ENCODE results near the gene SUSD3. TPM values are rescaled to one million over a fixed set of nuclear protein-coding genes. Genes with fewer than 3 reads are reported as not detected.

The SUSD3 gene
- total RNA-seq, 1 donor from 2014 or later = 0.26 TPM

GRCh38 chr9:93030642-93031628 lies 27.6 kb upstream of the SUSD3 start:
- no peak overlapping the region for H3K4me3 ChIP-seq (ENCODE audit: low read depth, low read length)
- DNase-seq (ENCODE audit: low read depth) = no peak
- no peaks in the 10 kb centered on the region for H3K36me3 ChIP-seq (ENCODE audit: control insufficient read depth, insufficient read depth, low read length)
- H3K27me3 ChIP-seq (ENCODE audit: control insufficient read depth, insufficient read depth, low read length) = peaks cover 5% of the 10 kb centered on the region
- TF ChIP-seq CTCF (IDR thresholded peaks at IDR 0.05; ENCODE audit: insufficient read depth, low read length, severe bottlenecking) = no peak
- no peak for FAIRE-seq

- peaks cover 5% of the 10 kb centered on the region for H3K27me3 ChIP-seq (ENCODE audit: control insufficient read depth, insufficient read depth, low read length)
- DNase-seq (ENCODE audit: low read depth) (no peak), FAIRE-seq (no peak)
- TF ChIP-seq CTCF (IDR thresholded peaks at IDR 0.05; ENCODE audit: insufficient read depth, low read length, severe bottlenecking) = no peak
- H3K4me3 ChIP-seq (ENCODE audit: low read depth, low read length) = no peak overlapping the region
- H3K36me3 ChIP-seq (ENCODE audit: control insufficient read depth, insufficient read depth, low read length) = no peaks in the 10 kb centered on the region
Measured at GRCh38 chr9:93031629-93032430, 26.7 kb upstream of the SUSD3 start.

GRCh38 chr9:93032545-93032944 lies 26.0 kb upstream of the SUSD3 start:
- no peak for TF ChIP-seq CTCF (IDR thresholded peaks at IDR 0.05; ENCODE audit: insufficient read depth, low read length, severe bottlenecking)
- H3K27me3 ChIP-seq (ENCODE audit: control insufficient read depth, insufficient read depth, low read length) = peaks cover 5% of the 10 kb centered on the region
- no peak for FAIRE-seq
- no peak overlapping the region for H3K4me3 ChIP-seq (ENCODE audit: low read depth, low read length)
- no peaks in the 10 kb centered on the region for H3K36me3 ChIP-seq (ENCODE audit: control insufficient read depth, insufficient read depth, low read length)
- no peak for DNase-seq (ENCODE audit: low read depth)

GRCh38 chr9:93033531-93033930 lies 25.0 kb upstream of the SUSD3 start:
- H3K27me3 ChIP-seq (ENCODE audit: control insufficient read depth, insufficient read depth, low read length) = peaks cover 5% of the 10 kb centered on the region
- no peak for TF ChIP-seq CTCF (IDR thresholded peaks at IDR 0.05; ENCODE audit: insufficient read depth, low read length, severe bottlenecking)
- no peak overlapping the region for H3K4me3 ChIP-seq (ENCODE audit: low read depth, low read length)
- H3K36me3 ChIP-seq (ENCODE audit: control insufficient read depth, insufficient read depth, low read length) = no peaks in the 10 kb centered on the region
- DNase-seq (ENCODE audit: low read depth) = no peak
- FAIRE-seq = no peak

GRCh38 chr9:93035106-93035660 lies 23.3 kb upstream of the SUSD3 start:
- DNase-seq (ENCODE audit: low read depth) = no peak
- no peak overlapping the region for H3K4me3 ChIP-seq (ENCODE audit: low read depth, low read length)
- H3K27me3 ChIP-seq (ENCODE audit: control insufficient read depth, insufficient read depth, low read length) = peaks cover 2% of the 10 kb centered on the region
- no peaks in the 10 kb centered on the region for H3K36me3 ChIP-seq (ENCODE audit: control insufficient read depth, insufficient read depth, low read length)
- TF ChIP-seq CTCF (IDR thresholded peaks at IDR 0.05; ENCODE audit: insufficient read depth, low read length, severe bottlenecking) = no peak
- FAIRE-seq = no peak
